HG02759 (cell line): ENCODE data around the gene SLC37A3.

ENCODE experiments used
- ATAC-seq: cut with Tn5 transposase; IDR thresholded peaks from one replicate; pipeline ENCODE4 v1.9.1; 2021; ENCODE audit warnings: mild to moderate bottlenecking, moderate library complexity; ENCODE audit not compliant: unreplicated experiment

The SLC37A3 gene

GRCh38 chr7:140402178-140402835 is 4.0 kb upstream of the SLC37A3 start:
- no peak for ATAC-seq

GRCh38 chr7:140400381-140400780 is 2.1 kb upstream of the SLC37A3 start:
- no peak for ATAC-seq

- ATAC-seq: no peak
These were observed 491 bp upstream of the SLC37A3 start for GRCh38 chr7:140398821-140399220.

DNA sequence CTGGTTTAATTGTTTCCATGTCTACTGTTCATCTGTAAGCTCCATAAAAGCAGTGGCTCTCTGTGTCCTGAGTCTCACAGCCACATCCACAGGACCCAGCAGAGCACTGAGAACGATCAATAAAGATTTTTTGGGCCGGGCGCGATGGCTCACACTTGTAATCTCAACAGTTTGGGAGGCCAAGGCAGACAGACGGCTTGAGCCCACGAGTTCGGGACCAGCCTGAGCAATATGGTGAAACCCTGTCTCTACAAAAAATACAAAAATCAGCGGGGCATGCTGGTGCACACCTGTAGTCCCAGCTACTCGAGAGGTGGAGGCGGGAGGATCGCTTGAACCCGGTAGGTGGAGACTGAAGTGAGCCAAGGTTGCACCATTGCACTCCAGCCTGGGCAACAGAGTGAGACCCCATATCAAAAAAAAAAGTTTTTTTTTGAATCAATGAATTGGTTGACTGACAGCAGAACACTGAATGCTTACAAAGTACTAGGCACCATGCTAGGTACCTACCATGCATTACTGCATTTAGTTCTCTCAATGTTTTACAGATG is 4.5 kb downstream of the SLC37A3 start:
- no peak for ATAC-seq

- ATAC-seq: no peak
These were observed 6.7 kb downstream of the SLC37A3 start for GRCh38 chr7:140391634-140392033.

DNA sequence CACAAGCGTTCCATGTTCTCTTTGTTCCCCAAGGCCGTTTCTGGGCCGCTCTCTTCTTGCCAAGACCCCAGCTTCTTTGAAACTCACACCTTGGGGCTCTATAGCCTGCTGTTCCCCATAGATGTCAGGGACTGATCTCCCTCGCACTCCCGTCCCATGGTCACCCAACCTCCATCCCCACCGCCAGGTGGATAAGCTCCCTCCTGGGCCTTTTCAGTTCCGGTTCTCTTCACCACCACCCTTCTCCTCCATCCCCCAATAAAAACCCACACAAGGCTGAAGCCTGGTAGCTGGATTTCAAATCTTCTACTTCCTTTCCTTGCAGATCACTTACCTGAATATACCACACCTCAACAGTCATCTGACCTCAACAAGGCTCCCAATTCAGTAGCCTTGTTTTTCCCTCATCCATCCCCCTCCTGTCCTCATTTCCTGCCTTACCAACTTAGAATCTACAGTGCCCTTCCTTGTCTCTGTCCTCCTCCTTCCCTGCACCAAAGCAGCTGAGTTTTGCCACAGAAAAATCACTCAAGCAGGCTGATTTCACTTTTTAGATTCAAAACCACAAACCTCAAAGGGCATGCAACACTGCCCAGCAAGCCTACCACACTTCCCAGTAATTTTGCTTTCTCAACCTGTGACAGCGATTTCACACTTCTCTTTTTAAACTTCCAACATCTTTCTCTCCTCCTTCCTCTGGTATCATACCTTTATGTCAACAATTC is 7.7 kb downstream of the SLC37A3 start:
- peak; percentile 74 for ATAC-seq

GRCh38 chr7:140390034-140390433 is 8.3 kb downstream of the SLC37A3 start:
- peak; percentile 7 for ATAC-seq

- ATAC-seq: no peak
These were observed 8.9 kb downstream of the SLC37A3 start for GRCh38 chr7:140389445-140389844.

- no peak for ATAC-seq
These were observed 13.3 kb downstream of the SLC37A3 start for GRCh38 chr7:140384894-140385545.

DNA sequence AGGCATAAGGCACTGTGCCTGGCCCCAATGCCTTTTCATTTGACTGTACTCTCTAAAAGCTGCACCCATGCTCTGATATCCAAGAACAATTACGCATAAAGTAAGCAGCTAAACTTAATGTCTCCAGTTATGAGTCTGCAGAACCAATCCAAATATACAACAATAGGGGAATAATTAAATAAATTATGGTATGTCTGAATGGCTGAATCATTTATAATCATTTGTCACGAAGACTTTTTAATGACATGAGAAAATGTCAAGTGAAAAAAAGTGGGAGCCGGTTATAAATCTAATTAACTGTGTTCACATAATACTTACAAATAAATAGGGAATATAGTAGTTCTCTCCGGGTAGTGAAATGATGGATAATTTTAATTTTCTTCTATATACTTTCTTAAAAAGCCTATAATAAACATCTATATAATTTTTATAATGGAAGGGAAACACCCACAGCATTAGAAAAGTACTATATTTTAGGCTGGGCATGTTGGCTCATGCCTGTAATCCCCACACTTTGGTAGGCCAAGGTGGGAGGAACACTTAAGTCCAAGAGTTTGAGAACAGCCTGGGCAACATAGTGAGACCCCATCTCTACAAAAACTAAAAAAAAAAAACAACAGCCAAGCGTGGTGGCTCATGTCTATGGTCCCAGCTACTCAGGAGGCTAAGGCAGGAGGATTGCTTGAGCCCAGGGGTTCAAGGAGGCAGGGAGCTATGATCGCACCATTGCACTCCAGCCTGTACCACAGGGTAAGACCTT is 14.2 kb downstream of the SLC37A3 start:
- no peak for ATAC-seq

DNA sequence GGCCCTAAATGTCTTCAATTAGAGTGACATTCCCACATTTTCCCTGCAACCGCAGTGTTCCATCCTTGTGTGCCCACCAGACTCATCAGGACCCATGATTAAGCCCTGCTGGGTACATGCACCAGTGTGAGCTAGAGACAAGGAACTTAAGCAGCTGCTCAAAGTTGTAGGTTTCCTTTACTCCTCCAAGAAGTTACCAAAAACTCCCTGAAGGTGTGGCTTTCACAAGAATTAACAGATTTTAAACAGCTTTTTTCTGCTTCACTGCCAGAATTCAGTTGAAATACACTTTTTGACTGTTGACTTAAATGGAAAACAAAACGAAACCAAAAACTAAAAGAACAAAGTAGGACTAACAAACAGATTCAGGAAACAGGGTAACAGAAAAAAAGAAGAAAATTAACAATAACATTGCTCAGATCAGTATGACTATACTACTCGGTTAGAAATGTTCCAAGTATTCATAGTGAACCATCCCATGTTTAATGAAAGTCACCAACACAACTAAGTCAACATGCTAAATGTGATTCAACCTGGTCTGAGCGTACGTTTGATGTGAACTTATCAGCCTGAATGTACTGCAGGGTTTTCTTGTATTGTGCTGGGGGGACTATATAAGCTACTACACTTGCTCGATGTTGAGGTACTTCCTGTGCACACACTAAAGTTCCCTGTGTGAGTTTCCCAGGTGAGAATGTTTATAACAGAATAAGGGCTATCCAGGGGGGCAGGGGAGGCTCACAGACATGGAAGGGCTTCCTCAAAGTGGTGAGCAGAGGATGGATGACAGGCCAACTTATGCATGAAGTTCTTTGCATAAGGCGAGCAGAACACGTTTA is 22.2 kb downstream of the SLC37A3 start:
- ATAC-seq: no peak

- no peak for ATAC-seq
These were observed 23.0 kb downstream of the SLC37A3 start for GRCh38 chr7:140375323-140375722.

GRCh38 chr7:140369294-140369693 is 29.0 kb downstream of the SLC37A3 start:
- no peak for ATAC-seq

- no peak for ATAC-seq
These were observed 30.8 kb downstream of the SLC37A3 start for GRCh38 chr7:140367528-140367927.

GRCh38 chr7:140364819-140365218 is 33.5 kb downstream of the SLC37A3 start:
- ATAC-seq: no peak

DNA sequence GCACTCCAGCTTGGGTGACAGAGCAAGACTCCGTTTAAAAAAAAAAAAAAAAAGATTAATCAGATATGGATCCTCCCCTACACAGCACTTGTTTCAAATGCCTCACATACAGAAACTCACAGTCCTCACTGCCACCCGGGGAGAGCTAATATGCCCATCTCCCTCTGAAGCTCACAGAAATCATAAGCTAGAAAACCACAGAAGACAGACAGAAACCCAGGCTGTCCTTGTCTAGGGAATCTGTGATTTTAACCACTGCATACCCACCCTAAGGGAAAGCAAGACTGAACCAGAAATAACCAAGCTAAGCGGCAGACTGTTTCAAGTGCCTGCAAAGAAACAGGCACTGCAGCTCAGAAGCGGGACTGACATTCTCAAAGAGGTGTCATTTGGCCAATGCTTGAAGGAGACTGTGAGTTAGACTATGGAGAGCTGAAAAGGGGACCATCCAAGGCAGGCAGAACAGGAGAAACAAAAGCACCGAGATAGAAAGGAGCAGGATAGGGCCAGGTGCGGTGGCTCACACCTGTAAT is 37.6 kb downstream of the SLC37A3 start:
- ATAC-seq: no peak

DNA sequence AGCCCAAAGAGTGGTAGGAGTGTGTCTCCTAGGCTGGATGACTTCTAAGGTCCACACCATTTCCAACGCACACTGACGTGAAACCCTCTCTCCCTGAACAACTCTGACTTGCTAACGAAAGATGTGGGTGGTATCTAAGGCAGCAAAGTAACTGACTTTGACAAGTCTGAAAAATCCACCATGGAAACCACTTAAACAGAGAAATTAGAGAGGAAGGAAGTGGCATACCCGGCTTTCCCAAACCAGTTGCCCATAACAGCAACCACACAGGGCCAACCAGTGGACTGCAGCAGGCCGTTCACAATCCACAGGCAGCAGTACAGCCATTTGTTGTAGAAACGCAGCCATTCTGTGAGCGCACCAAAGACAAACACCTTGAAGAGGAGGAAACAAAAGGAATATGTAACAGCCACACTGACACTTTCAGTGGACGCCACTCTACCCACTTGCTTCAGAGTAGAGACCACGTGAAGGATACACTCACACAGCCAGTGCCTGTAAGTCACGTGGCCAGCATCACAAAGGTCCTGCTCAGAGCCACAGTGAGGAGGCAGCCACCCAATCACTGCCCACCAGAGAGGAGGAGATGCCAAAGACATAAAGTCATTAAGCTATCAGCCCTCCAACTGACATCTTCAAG is 39.8 kb downstream of the SLC37A3 start:
- peak; percentile 47 for ATAC-seq

GRCh38 chr7:140358024-140358411 is 40.3 kb downstream of the SLC37A3 start:
- ATAC-seq: no peak

DNA sequence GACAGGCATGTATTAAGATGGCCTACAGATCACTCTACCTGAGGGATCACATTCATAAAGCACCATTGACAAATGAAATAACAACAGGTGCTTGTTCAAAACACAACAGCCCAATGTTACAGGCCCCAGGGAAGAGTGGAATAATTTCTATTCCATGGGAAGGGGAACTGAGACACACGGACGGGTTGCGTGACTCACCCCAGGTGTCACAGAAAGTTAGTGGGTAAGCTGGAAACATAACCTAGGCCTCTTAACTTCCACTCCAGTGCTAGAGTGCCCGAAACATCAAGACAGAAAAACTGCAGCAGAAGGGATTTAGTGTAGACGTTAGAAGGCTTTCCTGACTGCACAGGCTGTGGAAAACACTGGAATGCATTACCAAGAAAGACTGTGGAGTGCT is 48.3 kb downstream of the SLC37A3 start:
- no peak for ATAC-seq
